EL (cell line): ENCODE measurements around the gene VAV1.
A peak's percentile ranks its signal among the peaks of the same experiment; 100 is the strongest.
"Not testable (repeated sequence)": the region's sequence is repeated elsewhere in the genome, so short reads cannot be mapped to it uniquely, and the experiment has no call there.

Experiments
- DNase-seq: peaks from one replicate; pipeline ENCODE4 v3.0.0-alpha.2; 2016

Gene VAV1

GRCh38 chr19:6820237-6820636, 47.7 kb downstream of the VAV1 start:
- DNase-seq = no peak

- no peak for DNase-seq
Measured at GRCh38 chr19:6821639-6822310, 49.3 kb downstream of the VAV1 start.

GRCh38 chr19:6822311-6822670, 49.8 kb downstream of the VAV1 start:
- DNase-seq = no peak

- no peak for DNase-seq
Measured at GRCh38 chr19:6825076-6825774, 52.7 kb downstream of the VAV1 start.

GRCh38 chr19:6826281-6826920, 53.9 kb downstream of the VAV1 start:
- no peak for DNase-seq

GRCh38 chr19:6828306-6828697, 55.8 kb downstream of the VAV1 start:
- peak; percentile 18 for DNase-seq

- no peak for DNase-seq
Measured at GRCh38 chr19:6828698-6829633, 56.5 kb downstream of the VAV1 start.

GRCh38 chr19:6829829-6830228, 57.3 kb downstream of the VAV1 start:
- DNase-seq = not testable (repeated sequence)

- not testable (repeated sequence) for DNase-seq
Measured at GRCh38 chr19:6831084-6831483, 58.6 kb downstream of the VAV1 start.

- no peak for DNase-seq
Measured at GRCh38 chr19:6832412-6832811, 59.9 kb downstream of the VAV1 start.

GRCh38 chr19:6833166-6833790, 60.8 kb downstream of the VAV1 start:
- no peak for DNase-seq

GRCh38 chr19:6834433-6834832, 61.9 kb downstream of the VAV1 start:
- DNase-seq = no peak

GRCh38 chr19:6835501-6835900, 63.0 kb downstream of the VAV1 start:
- no peak for DNase-seq

GRCh38 chr19:6837525-6837924, 65.0 kb downstream of the VAV1 start:
- DNase-seq = no peak

GRCh38 chr19:6838062-6838655, 65.7 kb downstream of the VAV1 start:
- DNase-seq = no peak

- no peak for DNase-seq
Measured at GRCh38 chr19:6842871-6843607, 70.5 kb downstream of the VAV1 start.

- no peak for DNase-seq
Measured at GRCh38 chr19:6847828-6848200, 75.3 kb downstream of the VAV1 start.

- no peak for DNase-seq
Measured at GRCh38 chr19:6848986-6849385, 76.5 kb downstream of the VAV1 start.

- DNase-seq = no peak
Measured at GRCh38 chr19:6849876-6850275, 77.4 kb downstream of the VAV1 start.

- DNase-seq = no peak
Measured at GRCh38 chr19:6851359-6851758, 78.9 kb downstream of the VAV1 start.

GRCh38 chr19:6852001-6852400, 79.5 kb downstream of the VAV1 start:
- no peak for DNase-seq

GRCh38 chr19:6853868-6854267, 81.4 kb downstream of the VAV1 start:
- DNase-seq = no peak
